Natural killer cell (primary cell): ENCODE results near the gene PHEX. TPM values are rescaled to one million over a fixed set of nuclear protein-coding genes. Genes with fewer than 3 reads are reported as not detected.

ENCODE experiments used
- ATAC-seq, 3 donors: fragments of 150-1000 bp in 2 of 3; fragments of 200-7000 bp in 1 of 3; cut with Tn5 transposase; 1 replicate in 1 of 3; 2 replicates in 2 of 3; pipeline ENCODE4 v1.10.0; 2021; ENCODE audit warnings: mild to moderate bottlenecking in 2 of 3, moderate library complexity in 2 of 3
- DNase-seq, 2 donors: peaks; one replicate each; pipeline versions ENCODE4 v3.0.0 to v3.0.0-alpha.2; 2013 to 2021; ENCODE audit warnings: mixed read lengths in 1 of 2
- H3K27ac ChIP-seq: one replicate; pipeline ENCODE4 v1.5.1; 2013; ENCODE audit warnings: mild to moderate bottlenecking, low read length
- H3K27me3 ChIP-seq: one replicate; pipeline ENCODE4 v1.6.1; 2013; ENCODE audit warnings: low read length; ENCODE audit not compliant: control insufficient read depth, insufficient read depth
- H3K36me3 ChIP-seq: one replicate; pipeline ENCODE4 v1.6.1; 2013; ENCODE audit warnings: low read length; ENCODE audit not compliant: control insufficient read depth, insufficient read depth
- H3K4me1 ChIP-seq: one replicate; pipeline ENCODE4 v1.6.1; 2013; ENCODE audit warnings: low read length; ENCODE audit not compliant: control insufficient read depth, insufficient read depth
- H3K4me3 ChIP-seq: one replicate; pipeline ENCODE4 v1.5.1; 2013; ENCODE audit warnings: low read length
- H3K9me3 ChIP-seq: one replicate; pipeline ENCODE4 v1.6.1; 2013; ENCODE audit warnings: low read length; ENCODE audit not compliant: control insufficient read depth, insufficient read depth
- H3K27ac Mint-ChIP-seq, 2 donors: one replicate each; pipeline ENCODE4 v1.8.0; 2022; ENCODE audit warnings: mild to moderate bottlenecking in 2 of 2, mixed read lengths in 2 of 2, moderate library complexity in 1 of 2
- H3K27me3 Mint-ChIP-seq, 2 donors: one replicate each; pipeline ENCODE4 v1.8.0; 2022; ENCODE audit warnings: low read depth in 2 of 2, mixed read lengths in 2 of 2
- H3K36me3 Mint-ChIP-seq: one replicate; pipeline ENCODE4 v1.8.0; 2022; ENCODE audit warnings: mixed read lengths
- H3K4me1 Mint-ChIP-seq, 2 donors: one replicate each; pipeline ENCODE4 v1.8.0; 2022; ENCODE audit warnings: mixed read lengths in 2 of 2
- H3K4me3 Mint-ChIP-seq: one replicate; pipeline ENCODE4 v1.8.0; 2022; ENCODE audit warnings: mild to moderate bottlenecking, moderate library complexity, mixed read lengths
- H3K9me3 Mint-ChIP-seq, 2 donors: one replicate each; pipeline ENCODE4 v1.8.0; 2022; ENCODE audit warnings: mixed read lengths in 2 of 2
- CTCF ChIP-seq: fragments of 200-600 bp; IDR thresholded peaks from one replicate; pipeline ENCODE4 v1.8.0; 2022; ENCODE audit warnings: antibody characterized with exemption
- WGBS: methylation state at CpG from one replicate; pipeline ENCODE4 v1.1.7; 2013; ENCODE audit warnings: missing lambda C conversion rate; ENCODE audit not compliant: insufficient coverage; 5-methylcytosine and 5-hydroxymethylcytosine counted together
- intact Hi-C: fragments of 100-400 bp; cut with micrococcal nuclease; formaldehyde crosslinking; loops from one replicate; pipeline ENCODE4 v1.14.2; 2022
- total RNA-seq, 4 donors: library from RNA; stranded (reverse); fragments of 120-200 nt in 1 of 4; gene quantifications; one replicate each; pipeline versions ENCODE4 v1.2.3 to v1.2.4, GENCODE V29; 2013 to 2022

The PHEX gene
- total RNA-seq, 3 donors from 2014 or later (not counting 1 experiment from before 2014, with no cell fraction given) = 0.10 to 0.54 (median 0.25) TPM

- Histone ChIP-seq H3K4me3 (no peak within 1 kb of the TSS), H3K9me3 (no peaks in the 10 kb centered on the region), H3K4me1 (no peaks in the 10 kb centered on the region), H3K27ac (no peak within 1 kb of the TSS), H3K36me3 (no peaks in the 10 kb centered on the region), H3K27me3 (no peaks in the 10 kb centered on the region)
- TF ChIP-seq CTCF = no peak
- H3K4me3 Mint-ChIP-seq = no peak within 1 kb of the TSS
- ATAC-seq (no peak), DNase-seq (no peak)
- H3K27me3 Mint-ChIP-seq = no peaks in the 10 kb centered on the region
- intact Hi-C loops = no loop called here
- no peaks in the 10 kb centered on the region for H3K36me3 Mint-ChIP-seq
- H3K4me1 Mint-ChIP-seq = no peaks in the 10 kb centered on the region
- peaks cover 2 to 4% of the 10 kb centered on the region in 2 donors for H3K9me3 Mint-ChIP-seq
- WGBS = 86% methylated on average over 12 of the region's 13 CpGs
- H3K27ac Mint-ChIP-seq = no peak within 1 kb of the TSS
Measured at GRCh38 chrX:22272613-22273012, 240.5 kb downstream of the PHEX start, which contains the start of gene CBLL2. Gene CBLL2, plus strand, starts transcription at chrX:22272913. Its CDS starts 79 bp downstream, at chrX:22272992.

GRCh38 chrX:22273714-22274317, 241.7 kb downstream of the PHEX start:
- Histone ChIP-seq H3K27me3 (no peaks in the 10 kb centered on the region), H3K36me3 (no peaks in the 10 kb centered on the region), H3K4me3 (no peak overlapping the region), H3K27ac (no peak overlapping the region), H3K4me1 (no peaks in the 10 kb centered on the region), H3K9me3 (no peaks in the 10 kb centered on the region)
- Mint-ChIP-seq H3K4me1 (no peaks in the 10 kb centered on the region), H3K27me3 (no peaks in the 10 kb centered on the region), H3K9me3 (peaks cover 2 to 5% of the 10 kb centered on the region in 2 donors), H3K27ac (no peak overlapping the region), H3K4me3 (no peak overlapping the region), H3K36me3 (no peaks in the 10 kb centered on the region)
- TF ChIP-seq CTCF = no peak
- DNase-seq = no peak
- intact Hi-C loops = no loop called here
- WGBS = 91% methylated on average over 10 of the region's 15 CpGs
- ATAC-seq = no peak

- H3K27ac ChIP-seq = no peak overlapping the region
- no peaks in the 10 kb centered on the region for H3K36me3 Mint-ChIP-seq
Measured at GRCh38 chrX:22276781-22277180, 244.7 kb downstream of the PHEX start.

More at GRCh38 chrX:22276781-22277180, 244.7 kb downstream of the PHEX start:
- no peak for ATAC-seq
- DNase-seq = no peak
- no peak for TF ChIP-seq CTCF
- Histone ChIP-seq H3K27me3 (no peaks in the 10 kb centered on the region), H3K4me1 (no peaks in the 10 kb centered on the region), H3K4me3 (no peak overlapping the region), H3K36me3 (no peaks in the 10 kb centered on the region), H3K9me3 (no peaks in the 10 kb centered on the region)
- H3K4me3 Mint-ChIP-seq = no peak overlapping the region
- peaks cover 4 to 5% of the 10 kb centered on the region in 2 donors for H3K9me3 Mint-ChIP-seq
- H3K27me3 Mint-ChIP-seq = no peaks in the 10 kb centered on the region
- no peaks in the 10 kb centered on the region for H3K4me1 Mint-ChIP-seq
- H3K27ac Mint-ChIP-seq = no peak overlapping the region
- intact Hi-C loops = no loop called here
- 78% methylated on average over 6 of the region's 6 CpGs for WGBS
